GM21737 (cell line): ENCODE results near the gene NIPAL4.

Source experiments
- ATAC-seq: cut with Tn5 transposase; IDR thresholded peaks from one replicate; pipeline ENCODE4 v1.9.1; 2021; ENCODE audit warnings: mild to moderate bottlenecking, moderate library complexity; ENCODE audit not compliant: unreplicated experiment

NIPAL4 gene

DNA sequence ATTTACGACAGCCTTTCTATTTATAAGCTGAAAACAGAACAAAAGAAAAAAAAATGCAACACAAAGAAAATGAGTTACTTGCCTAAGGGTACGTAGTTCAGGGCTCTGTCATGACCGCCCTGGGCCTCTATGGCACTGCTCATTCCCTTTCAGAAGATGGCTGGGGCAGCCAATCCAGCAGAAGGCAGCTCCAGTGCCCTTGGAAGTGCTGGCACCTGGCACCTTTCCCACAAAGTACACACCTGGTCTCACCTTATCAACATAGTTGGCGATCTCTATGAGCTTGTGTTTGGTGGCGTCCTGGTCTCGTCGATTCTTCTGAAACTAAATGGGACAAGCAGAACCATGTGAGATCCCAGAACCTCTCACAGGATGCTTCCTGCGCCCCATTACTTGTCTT, 53.2 kb downstream of the NIPAL4 start:
- ATAC-seq = no peak

DNA sequence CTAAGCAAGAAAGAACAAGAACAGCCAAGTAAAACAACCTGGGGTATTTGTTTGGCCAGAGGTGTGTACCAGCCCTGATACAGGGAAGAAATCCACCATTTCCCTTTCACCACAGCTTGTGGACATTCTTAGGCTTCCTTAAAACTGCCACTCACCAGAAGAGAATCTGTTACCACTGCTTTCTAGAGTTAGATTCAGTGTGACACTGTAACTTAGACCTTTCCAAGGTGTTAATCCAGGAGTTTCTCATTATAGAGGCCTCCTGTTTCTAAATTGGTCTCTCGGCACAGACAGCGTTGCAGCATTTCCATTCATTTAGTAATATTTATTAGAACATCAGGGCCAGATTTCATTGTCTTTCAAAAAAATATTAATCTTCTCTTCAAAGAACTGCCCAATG, 55.0 kb downstream of the NIPAL4 start:
- ATAC-seq = no peak

GRCh38 chr5:157516006-157516405, 56.0 kb downstream of the NIPAL4 start:
- ATAC-seq = no peak

DNA sequence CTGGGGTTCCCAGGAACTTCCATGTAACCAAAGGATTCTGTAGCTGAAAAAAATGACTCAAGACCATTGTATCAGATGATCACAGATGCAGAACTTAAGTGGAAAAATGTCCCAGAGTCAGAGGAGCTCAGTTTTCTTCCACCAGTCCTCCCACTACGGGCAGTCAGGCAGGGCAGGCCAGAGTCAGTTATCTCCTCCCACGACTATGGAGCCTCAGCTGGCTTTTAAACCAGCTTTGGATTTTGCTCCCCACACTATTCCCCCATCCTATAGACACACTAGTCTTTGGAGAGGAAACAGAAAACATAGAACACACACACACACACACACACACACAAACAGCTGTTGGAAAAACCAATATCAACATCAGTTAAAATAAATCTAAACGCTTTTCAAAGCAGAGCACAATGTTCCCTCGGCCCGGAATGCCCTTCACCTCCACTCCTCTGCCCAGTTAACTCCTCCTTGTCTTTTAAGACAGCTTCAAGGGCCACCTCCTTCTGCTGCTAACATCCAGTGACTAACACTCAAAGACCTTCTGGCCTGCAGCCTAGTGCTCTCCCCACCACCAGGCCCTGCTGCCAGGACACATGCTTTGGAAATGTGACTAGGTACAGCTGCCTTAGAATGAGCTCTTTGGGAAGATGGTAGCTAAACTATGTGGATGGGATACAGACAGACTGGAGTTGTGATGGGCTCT, 56.8 kb downstream of the NIPAL4 start:
- no peak for ATAC-seq

GRCh38 chr5:157518963-157519362, 59.0 kb downstream of the NIPAL4 start:
- no peak for ATAC-seq

- ATAC-seq = no peak
Observed at GRCh38 chr5:157519579-157520253, 59.7 kb downstream of the NIPAL4 start.

DNA sequence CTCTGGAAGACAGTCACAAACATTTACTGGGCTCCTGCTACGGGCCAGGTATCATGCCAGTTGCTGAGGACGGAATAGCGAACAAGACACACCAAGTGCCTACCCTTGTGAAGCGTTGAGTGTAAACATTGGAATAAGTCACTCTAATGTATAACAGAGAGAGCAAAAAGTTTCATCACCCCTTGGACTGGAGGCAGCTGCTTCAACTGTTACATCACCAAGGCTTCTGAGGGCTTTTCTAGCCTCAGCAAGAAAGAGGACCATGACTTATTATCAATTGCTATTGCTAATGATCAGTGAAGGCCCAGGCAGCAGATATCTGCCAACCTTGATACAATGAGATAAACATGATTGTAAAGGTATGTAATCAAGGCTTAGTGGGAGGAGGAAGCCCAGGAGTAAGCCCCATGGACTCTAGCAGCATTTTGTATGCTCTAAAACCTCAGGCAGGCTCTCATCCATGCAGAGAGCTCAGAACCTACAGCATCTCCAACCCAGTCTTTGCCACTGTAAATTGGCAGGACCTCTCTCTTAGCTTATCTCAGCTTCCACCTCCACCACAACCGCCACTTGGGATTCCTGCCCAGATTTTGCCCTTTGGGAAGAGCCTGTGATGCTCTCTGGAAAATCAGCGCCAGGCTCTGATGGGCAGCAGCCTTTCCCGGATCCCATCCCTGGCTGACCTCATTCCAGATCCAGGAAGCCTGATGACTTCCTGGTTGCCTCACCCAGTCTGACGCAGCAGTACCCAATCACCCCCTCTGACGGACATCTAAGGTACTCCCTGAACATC, 61.1 kb downstream of the NIPAL4 start:
- ATAC-seq = no peak

GRCh38 chr5:157521704-157522029, 61.7 kb downstream of the NIPAL4 start:
- ATAC-seq = no peak

DNA sequence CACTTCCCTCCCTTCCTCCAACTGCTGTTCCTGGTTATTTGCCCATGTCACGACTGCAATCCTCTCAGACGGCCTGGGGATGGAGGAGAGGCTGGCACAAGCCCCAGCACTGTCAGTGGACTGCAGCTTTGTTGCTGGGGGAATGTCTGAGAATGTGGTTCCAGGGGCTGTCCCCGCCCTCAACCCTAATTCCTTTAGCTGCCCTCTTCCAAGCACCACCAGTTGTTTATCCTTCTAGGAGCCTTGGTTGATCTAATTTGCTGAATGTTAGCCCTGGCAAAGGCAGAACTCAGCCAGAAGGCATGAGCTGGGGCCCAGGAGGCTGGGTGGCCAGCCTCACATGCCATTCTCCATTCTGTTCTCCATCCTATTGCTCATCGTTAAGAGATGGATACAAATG, 64.0 kb downstream of the NIPAL4 start:
- no peak for ATAC-seq
